Liver (tissue), 9 donors: ENCODE results near the gene SIMC1. TPM values are rescaled to one million over a fixed set of nuclear protein-coding genes. Genes with fewer than 3 reads are reported as not detected.

ENCODE experiments used
- DNase-seq: peaks from one replicate; pipeline ENCODE4 v3.0.0-alpha.2; 2017; ENCODE audit warnings: low spot score
- H3K27ac ChIP-seq, 2 donors: one replicate each; pipeline ENCODE4 v1.7.0; 2013; ENCODE audit warnings: inconsistent platforms in 2 of 2, low read length in 2 of 2, control low read depth in 1 of 2, low read depth in 1 of 2, mild to moderate bottlenecking in 1 of 2
- H3K27me3 ChIP-seq, 4 donors: one replicate each; pipeline versions ENCODE4 v1.6.1 to v1.7.0; 2013; ENCODE audit warnings: low read length in 3 of 4, inconsistent platforms in 1 of 4, mild to moderate bottlenecking in 1 of 4, moderate library complexity in 1 of 4; ENCODE audit not compliant: control insufficient read depth in 4 of 4, insufficient read depth in 4 of 4
- H3K36me3 ChIP-seq, 4 donors: one replicate each; pipeline versions ENCODE4 v1.6.1 to v1.7.0; 2013; ENCODE audit warnings: low read length in 3 of 4, mild to moderate bottlenecking in 3 of 4, low read depth in 1 of 4, moderate library complexity in 1 of 4; ENCODE audit not compliant: control insufficient read depth in 4 of 4, insufficient read depth in 3 of 4
- H3K4me1 ChIP-seq, 4 donors: one replicate each; pipeline versions ENCODE4 v1.6.1 to v1.7.0; 2013; ENCODE audit warnings: low read length in 3 of 4, mild to moderate bottlenecking in 3 of 4, moderate library complexity in 1 of 4; ENCODE audit not compliant: control insufficient read depth in 4 of 4, insufficient read depth in 4 of 4
- H3K4me3 ChIP-seq, 3 donors: one replicate each; pipeline versions ENCODE4 v1.6.1 to v1.7.0; 2013; ENCODE audit warnings: low read length in 3 of 3, control low read depth in 1 of 3, low read depth in 1 of 3, mild to moderate bottlenecking in 1 of 3
- H3K9ac ChIP-seq, 2 donors: one replicate each; pipeline ENCODE4 v1.7.0; 2013; ENCODE audit warnings: low read length in 2 of 2, mild to moderate bottlenecking in 2 of 2, moderate library complexity in 2 of 2, control low read depth in 1 of 2, low read depth in 1 of 2
- H3K9me3 ChIP-seq, 4 donors: one replicate each; pipeline versions ENCODE4 v1.6.1 to v1.7.0; 2013; ENCODE audit warnings: low read length in 3 of 4; ENCODE audit not compliant: control insufficient read depth in 4 of 4
- ATF3 ChIP-seq: IDR thresholded peaks from 2 replicates; pipeline ENCODE4 v1.6.1; 2016; ENCODE audit warnings: antibody characterized with exemption
- EGR1 ChIP-seq, 2 donors: IDR thresholded peaks; 2 replicates each; pipeline ENCODE4 v1.6.1; 2016 to 2018; ENCODE audit warnings: antibody characterized with exemption in 2 of 2, low read depth in 2 of 2
- FOXA2 ChIP-seq: IDR thresholded peaks from 2 replicates; pipeline ENCODE4 v1.6.1; 2016; ENCODE audit warnings: antibody characterized with exemption
- GABPA ChIP-seq, 2 donors: IDR thresholded peaks in 1 of 2; conservative IDR thresholded peaks in 1 of 2; 2 replicates each; pipeline ENCODE4 v1.6.1; 2016; ENCODE audit warnings: antibody characterized with exemption in 2 of 2, mild to moderate bottlenecking in 1 of 2, moderate library complexity in 1 of 2
- HNF4A ChIP-seq, 2 donors: conservative IDR thresholded peaks; 2 replicates each; pipeline ENCODE4 v1.6.1; 2016; ENCODE audit warnings: antibody characterized with exemption in 2 of 2, mild to moderate bottlenecking in 2 of 2
- JUND ChIP-seq, 2 donors: IDR thresholded peaks; 2 replicates each; pipeline ENCODE4 v1.6.1; 2016; ENCODE audit warnings: antibody characterized with exemption in 2 of 2
- MAX ChIP-seq: IDR thresholded peaks from 2 replicates; pipeline ENCODE4 v1.6.1; 2016; ENCODE audit warnings: antibody characterized with exemption
- NR2F2 ChIP-seq: IDR thresholded peaks from 2 replicates; pipeline ENCODE4 v1.6.1; 2016; ENCODE audit warnings: antibody characterized with exemption
- RAD21 ChIP-seq, 2 donors: IDR thresholded peaks; 2 replicates each; pipeline ENCODE4 v1.6.1; 2016; ENCODE audit warnings: antibody characterized with exemption in 2 of 2, mild to moderate bottlenecking in 2 of 2
- REST ChIP-seq: IDR thresholded peaks from 2 replicates; pipeline ENCODE4 v1.6.1; 2016; ENCODE audit warnings: antibody characterized with exemption, mild to moderate bottlenecking
- RXRA ChIP-seq, 2 donors: IDR thresholded peaks; 2 replicates each; pipeline ENCODE4 v1.6.1; 2017 to 2018; ENCODE audit warnings: antibody characterized with exemption in 2 of 2, mild to moderate bottlenecking in 1 of 2
- SP1 ChIP-seq: IDR thresholded peaks from 2 replicates; pipeline ENCODE4 v1.6.1; 2018; ENCODE audit warnings: antibody characterized with exemption, mild to moderate bottlenecking
- TAF1 ChIP-seq: conservative IDR thresholded peaks from 2 replicates; pipeline ENCODE4 v1.6.1; 2016; ENCODE audit warnings: antibody characterized with exemption, mild to moderate bottlenecking
- YY1 ChIP-seq: IDR thresholded peaks from 2 replicates; pipeline ENCODE4 v1.6.1; 2016; ENCODE audit warnings: antibody characterized with exemption, mild to moderate bottlenecking
- WGBS: extraction: QIAGEN DNeasy Blood & Tissue Kit; methylation state at CpG from one replicate; pipeline ENCODE4 v1.1.7; 2013; 5-methylcytosine and 5-hydroxymethylcytosine counted together
- polyA plus RNA-seq, 2 donors: library from polyadenylated mRNA; stranded (reverse) in 1 of 2; unstranded in 1 of 2; fragments of 200-250 nt in 1 of 2; fragments of >200 nt in 1 of 2; fragmentation: Nextera tagmentation in 1 of 2; extraction: Ambion mirVana in 1 of 2; gene quantifications; one replicate each; pipeline versions ENCODE4 v1.2.1 to v1.2.3, GENCODE V29; 2013 to 2015
- total RNA-seq, 2 donors: library from RNA; depleted of rRNA; stranded (reverse); fragments of >200 nt; gene quantifications; one replicate each; pipeline ENCODE4 v1.2.3, GENCODE V29; 2014
- TF ChIP-seq, protein P1 (sequence below): fragments of 150-350 bp; IDR thresholded peaks from 2 replicates; pipeline ENCODE4 v1.5.1; 2017; ENCODE audit warnings: improper control_type of control experiment, low read depth, low read length; ENCODE audit not compliant: missing input control
- TF ChIP-seq, protein P2 (sequence below): IDR thresholded peaks from 2 replicates; pipeline ENCODE4 v1.6.1; 2016; ENCODE audit warnings: antibody characterized with exemption
- donor health status: healthy.
- donor health status: healthy.
- donor health status: healthy.
- donor health status: healthy.
- donor health status: healthy.

Gene SIMC1
- total and polyA plus RNA-seq, 4 donors = 2.5 to 8.9 (median 6.2) TPM

DNA sequence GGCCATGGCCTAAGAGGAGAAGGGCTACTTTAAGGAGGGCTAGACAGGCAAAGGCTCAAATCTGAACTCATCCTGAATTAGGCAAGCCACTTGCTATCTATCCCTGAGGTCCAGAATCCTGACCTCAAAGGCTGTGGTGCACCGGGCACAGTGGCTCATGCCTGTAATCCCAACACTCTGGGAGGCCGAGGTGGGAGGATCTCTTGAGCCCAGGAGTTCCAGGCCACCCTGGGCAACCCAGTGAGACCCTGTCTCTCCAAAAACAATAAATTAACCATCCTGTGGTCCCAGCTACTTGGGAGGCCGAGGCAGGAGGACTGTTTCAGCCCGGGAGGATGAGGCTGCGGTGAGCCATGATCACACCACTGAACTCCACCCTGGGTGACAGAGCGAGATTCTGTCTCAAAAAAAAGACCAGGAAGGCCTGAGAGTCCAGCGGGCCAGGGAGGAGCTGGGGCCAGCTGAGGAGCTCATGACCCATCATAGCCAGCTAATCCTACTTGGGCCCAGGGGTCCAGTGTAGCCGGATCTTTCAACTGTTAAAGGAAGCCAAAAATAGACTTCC, 146.2 kb downstream of the SIMC1 start:
- Histone ChIP-seq H3K4me1 (peaks cover 5 to 22% (median 15%) of the 10 kb centered on the region in 4 donors), H3K9ac (no peak overlapping the region), H3K36me3 (peaks cover 10 to 53% (median 23%) of the 10 kb centered on the region in 4 donors), H3K9me3 (no peaks in the 10 kb centered on the region), H3K4me3 (no peak overlapping the region), H3K27ac (no peak overlapping the region), H3K27me3 (no peaks in the 10 kb centered on the region)
- no peak for DNase-seq
- 94% methylated on average over 8 of the region's 8 CpGs for WGBS
- TF ChIP-seq SP1 (no peak), HNF4A (conservative IDR thresholded peaks at IDR 0.05) (no peak), ATF3 (no peak), FOXA2 (no peak), NR2F2 (no peak), MAX (no peak), JUND (IDR thresholded peaks at IDR 0.05) (no peak), TAF1 (no peak), GABPA (IDR thresholded peaks at IDR 0.05 in 1 of 2, conservative IDR thresholded peaks at IDR 0.05 in 1 of 2) (no peak), REST (no peak), RAD21 (IDR thresholded peaks at IDR 0.05) (no peak), EGR1 (IDR thresholded peaks at IDR 0.05; ENCODE audit: low read depth in 2 of 2) (no peak), RXRA (IDR thresholded peaks at IDR 0.05) (no peak), YY1 (no peak)
- TF ChIP-seq, protein P1, sequence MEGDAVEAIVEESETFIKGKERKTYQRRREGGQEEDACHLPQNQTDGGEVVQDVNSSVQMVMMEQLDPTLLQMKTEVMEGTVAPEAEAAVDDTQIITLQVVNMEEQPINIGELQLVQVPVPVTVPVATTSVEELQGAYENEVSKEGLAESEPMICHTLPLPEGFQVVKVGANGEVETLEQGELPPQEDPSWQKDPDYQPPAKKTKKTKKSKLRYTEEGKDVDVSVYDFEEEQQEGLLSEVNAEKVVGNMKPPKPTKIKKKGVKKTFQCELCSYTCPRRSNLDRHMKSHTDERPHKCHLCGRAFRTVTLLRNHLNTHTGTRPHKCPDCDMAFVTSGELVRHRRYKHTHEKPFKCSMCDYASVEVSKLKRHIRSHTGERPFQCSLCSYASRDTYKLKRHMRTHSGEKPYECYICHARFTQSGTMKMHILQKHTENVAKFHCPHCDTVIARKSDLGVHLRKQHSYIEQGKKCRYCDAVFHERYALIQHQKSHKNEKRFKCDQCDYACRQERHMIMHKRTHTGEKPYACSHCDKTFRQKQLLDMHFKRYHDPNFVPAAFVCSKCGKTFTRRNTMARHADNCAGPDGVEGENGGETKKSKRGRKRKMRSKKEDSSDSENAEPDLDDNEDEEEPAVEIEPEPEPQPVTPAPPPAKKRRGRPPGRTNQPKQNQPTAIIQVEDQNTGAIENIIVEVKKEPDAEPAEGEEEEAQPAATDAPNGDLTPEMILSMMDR = no peak
- TF ChIP-seq, protein P2, sequence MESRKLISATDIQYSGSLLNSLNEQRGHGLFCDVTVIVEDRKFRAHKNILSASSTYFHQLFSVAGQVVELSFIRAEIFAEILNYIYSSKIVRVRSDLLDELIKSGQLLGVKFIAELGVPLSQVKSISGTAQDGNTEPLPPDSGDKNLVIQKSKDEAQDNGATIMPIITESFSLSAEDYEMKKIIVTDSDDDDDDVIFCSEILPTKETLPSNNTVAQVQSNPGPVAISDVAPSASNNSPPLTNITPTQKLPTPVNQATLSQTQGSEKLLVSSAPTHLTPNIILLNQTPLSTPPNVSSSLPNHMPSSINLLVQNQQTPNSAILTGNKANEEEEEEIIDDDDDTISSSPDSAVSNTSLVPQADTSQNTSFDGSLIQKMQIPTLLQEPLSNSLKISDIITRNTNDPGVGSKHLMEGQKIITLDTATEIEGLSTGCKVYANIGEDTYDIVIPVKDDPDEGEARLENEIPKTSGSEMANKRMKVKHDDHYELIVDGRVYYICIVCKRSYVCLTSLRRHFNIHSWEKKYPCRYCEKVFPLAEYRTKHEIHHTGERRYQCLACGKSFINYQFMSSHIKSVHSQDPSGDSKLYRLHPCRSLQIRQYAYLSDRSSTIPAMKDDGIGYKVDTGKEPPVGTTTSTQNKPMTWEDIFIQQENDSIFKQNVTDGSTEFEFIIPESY = no peak
